GM12891 (cell line): ENCODE results near the gene SHISA6.

Source experiments
- DNase-seq: peaks from one replicate; pipeline ENCODE4 v3.0.0; 2011; ENCODE audit warnings: low spot score; ENCODE audit not compliant: insufficient read length
- FAIRE-seq: peaks from 2 replicates; lab custom pipeline; 2011; peaks lifted over from hg19 to GRCh38; lab: Jason Lieb, UNC
- PAX5 ChIP-seq: IDR thresholded peaks from 2 replicates; pipeline ENCODE4 v1.6.1; 2011; ENCODE audit warnings: low read length, moderate library complexity, mild to moderate bottlenecking; ENCODE audit not compliant: insufficient read depth, severe bottlenecking
- POLR2A ChIP-seq: IDR thresholded peaks from 2 replicates; pipeline ENCODE4 v1.6.1; 2011; ENCODE audit warnings: low read depth, low read length, control low read depth
- POLR2AphosphoS5 ChIP-seq: IDR thresholded peaks from 2 replicates; pipeline ENCODE4 v1.6.1; 2011; ENCODE audit warnings: low read depth, low read length, control low read depth
- POU2F2 ChIP-seq: IDR thresholded peaks from 2 replicates; pipeline ENCODE4 v1.6.1; 2011; ENCODE audit warnings: low read depth, mild to moderate bottlenecking, control low read depth, low read length, moderate library complexity
- SPI1 ChIP-seq: IDR thresholded peaks from 2 replicates; pipeline ENCODE4 v1.6.1; 2011; ENCODE audit warnings: low read depth, low read length, control low read depth
- TAF1 ChIP-seq: IDR thresholded peaks from 2 replicates; pipeline ENCODE4 v1.6.1; 2011; ENCODE audit warnings: low read depth, low read length, control low read depth

Gene SHISA6

GRCh38 chr17:11515901-11516300 is 274.9 kb downstream of the SHISA6 start:
- DNase-seq (no peak), FAIRE-seq (no peak)

GRCh38 chr17:11535231-11535630 is 294.2 kb downstream of the SHISA6 start:
- FAIRE-seq (no peak), DNase-seq (no peak)
- no peak for TF ChIP-seq POU2F2
- TF ChIP-seq POLR2AphosphoS5: no peak

More at GRCh38 chr17:11515901-11516300, 274.9 kb downstream of the SHISA6 start:
- no peak for TF ChIP-seq POU2F2
- TF ChIP-seq POLR2AphosphoS5: no peak
- no peak for TF ChIP-seq TAF1
- no peak for TF ChIP-seq POLR2A
- TF ChIP-seq SPI1: no peak
- no peak for TF ChIP-seq PAX5

GRCh38 chr17:11538366-11538765 is 297.4 kb downstream of the SHISA6 start:
- FAIRE-seq (no peak), DNase-seq (no peak)
- no peak for TF ChIP-seq POLR2AphosphoS5
- TF ChIP-seq POU2F2: no peak
- TF ChIP-seq SPI1: no peak
- TF ChIP-seq PAX5: no peak
- no peak for TF ChIP-seq TAF1
- TF ChIP-seq POLR2A: no peak

- TF ChIP-seq PAX5: no peak
- no peak for TF ChIP-seq POLR2A
- TF ChIP-seq SPI1: no peak
- TF ChIP-seq POLR2AphosphoS5: no peak
- no peak for TF ChIP-seq TAF1
- TF ChIP-seq POU2F2: no peak
- DNase-seq (no peak), FAIRE-seq (no peak)
Observed at GRCh38 chr17:11539637-11540036, 298.6 kb downstream of the SHISA6 start.

- FAIRE-seq (no peak), DNase-seq (no peak)
- TF ChIP-seq PAX5: no peak
- no peak for TF ChIP-seq SPI1
- no peak for TF ChIP-seq POLR2AphosphoS5
- no peak for TF ChIP-seq POLR2A
- no peak for TF ChIP-seq POU2F2
- TF ChIP-seq TAF1: no peak
Observed at GRCh38 chr17:11545002-11545401, 304.0 kb downstream of the SHISA6 start.

GRCh38 chr17:11545696-11546095 is 304.7 kb downstream of the SHISA6 start:
- TF ChIP-seq SPI1 (no peak), PAX5 (no peak), POU2F2 (no peak), POLR2A (no peak), TAF1 (no peak), POLR2AphosphoS5 (no peak)
- DNase-seq (no peak), FAIRE-seq (no peak)

GRCh38 chr17:11547853-11548252 is 306.8 kb downstream of the SHISA6 start:
- FAIRE-seq: no peak
- TF ChIP-seq POLR2AphosphoS5 (no peak), PAX5 (no peak), POU2F2 (no peak), SPI1 (no peak), POLR2A (no peak), TAF1 (no peak)

GRCh38 chr17:11548398-11548797 is 307.4 kb downstream of the SHISA6 start:
- TF ChIP-seq SPI1 (no peak), PAX5 (no peak), POLR2A (no peak), POLR2AphosphoS5 (no peak), TAF1 (no peak), POU2F2 (no peak)
- no peak for FAIRE-seq

More at GRCh38 chr17:11547853-11548252, 306.8 kb downstream of the SHISA6 start:
- no peak for DNase-seq

GRCh38 chr17:11550431-11550830 is 309.4 kb downstream of the SHISA6 start:
- no peak for FAIRE-seq
- DNase-seq: no peak
- TF ChIP-seq POLR2AphosphoS5 (no peak), POU2F2 (no peak), PAX5 (no peak), POLR2A (no peak), TAF1 (no peak), SPI1 (no peak)

More at GRCh38 chr17:11548398-11548797, 307.4 kb downstream of the SHISA6 start:
- no peak for DNase-seq

- DNase-seq: no peak
- no peak for FAIRE-seq
- TF ChIP-seq POLR2AphosphoS5 (no peak), POLR2A (no peak), PAX5 (no peak), TAF1 (no peak), SPI1 (no peak), POU2F2 (no peak)
Observed at GRCh38 chr17:11551442-11551841, 310.4 kb downstream of the SHISA6 start.
